K562 (cell line): Measurements from ENCODE around the gene RIN3. TPM values are rescaled to one million over a fixed set of nuclear protein-coding genes. Genes with fewer than 3 reads are reported as not detected.

ENCODE experiments used
- ATAC-seq: fragments of 200-7000 bp; cut with Tn5 transposase; 3 replicates; pipeline ENCODE4 v1.9.1; 2020; ENCODE audit warnings: moderate library complexity
- BruUV-seq: library from RNA; stranded (reverse); fragments of 400-500 nt; replicated peaks from 2 replicates; lab custom pipeline; 2021; lab: Mats Ljungman, UMichigan
- CTCF ChIA-PET: fragments of 300-600 bp; formaldehyde crosslinking; extraction: SDS; loops from one replicate; lab custom pipeline; 2021; ENCODE audit warnings: low intra/inter-chr PET ratio; lab: Yijun Ruan, JAX
- POLR2A ChIA-PET: fragments of 300-600, 350-650 bp; sonication (Branson Sonifier 250); formaldehyde crosslinking; extraction: SDS; loops from one replicate; lab custom pipeline; 2021; ENCODE audit warnings: antibody characterized with exemption, inconsistent platforms; lab: Yijun Ruan, JAX
- DNase-seq, 4 experiments: peaks; one replicate each; pipeline versions ENCODE4 v3.0.0 to v3.0.0-alpha.2; 2011 to 2018; ENCODE audit warnings: low spot score in 3 of 4, mixed read lengths in 3 of 4; ENCODE audit errors: extremely low read depth in 1 of 4
- FAIRE-seq: peaks from 2 replicates; lab custom pipeline; 2011; peaks lifted over from hg19 to GRCh38; lab: Jason Lieb, UNC
- H2AFZ ChIP-seq: 2 replicates; pipeline ENCODE4 v1.6.0; 2011; ENCODE audit warnings: low read depth, low read length, control low read depth, inconsistent platforms
- H3K27ac ChIP-seq: fragments of 200-600 bp; 3 replicates; pipeline ENCODE4 v1.8.0; 2011; ENCODE audit warnings: low read depth, mild to moderate bottlenecking, control low read depth, inconsistent platforms, low read length, moderate library complexity, mixed read lengths; ENCODE audit errors: extremely low read depth
- H3K27me3 ChIP-seq, 2 experiments: fragments of 300-600 bp in 1 of 2; 2 replicates in 1 of 2; 3 replicates in 1 of 2; pipeline versions ENCODE4 v1.6.0 to v1.8.0; 2011; ENCODE audit warnings: inconsistent platforms in 2 of 2, low read length in 2 of 2, mild to moderate bottlenecking in 1 of 2, mixed read lengths in 1 of 2, moderate library complexity in 1 of 2; ENCODE audit not compliant: control insufficient read depth in 2 of 2, insufficient read depth in 2 of 2
- H3K36me3 ChIP-seq: fragments of 300-600 bp; 3 replicates; pipeline ENCODE4 v1.8.0; 2011; ENCODE audit warnings: mild to moderate bottlenecking, low read length, inconsistent platforms; ENCODE audit not compliant: control insufficient read depth, insufficient read depth
- H3K4me1 ChIP-seq, 2 experiments: fragments of 200-600 bp in 1 of 2; replicated peaks in 1 of 2; 2 replicates in 1 of 2; 3 replicates in 1 of 2; pipeline versions ENCODE4 v1.5.1 to v1.8.0; 2011; ENCODE audit warnings: inconsistent platforms in 2 of 2, low read length in 2 of 2, mild to moderate bottlenecking in 1 of 2, mixed read lengths in 1 of 2, moderate library complexity in 1 of 2; ENCODE audit not compliant: control insufficient read depth in 2 of 2, insufficient read depth in 2 of 2
- H3K4me2 ChIP-seq: 2 replicates; pipeline ENCODE4 v1.6.1; 2011; ENCODE audit warnings: low read length, control low read depth, inconsistent platforms, mixed read lengths; ENCODE audit not compliant: insufficient read depth
- H3K4me3 ChIP-seq: fragments of 200-600 bp; sonication (generic), shearing (Covaris generic); 2 replicates; pipeline ENCODE4 v1.5.1; 2016; ENCODE audit warnings: control low read depth, inconsistent platforms
- H3K79me2 ChIP-seq: fragments of 200-600 bp; 3 replicates; pipeline ENCODE4 v1.8.0; 2011; ENCODE audit warnings: low read length, inconsistent platforms; ENCODE audit not compliant: control insufficient read depth, insufficient read depth
- H3K9ac ChIP-seq, 2 experiments: 2 replicates each; pipeline versions ENCODE4 v1.6.0 to v1.6.1; 2011; ENCODE audit warnings: low read depth in 2 of 2, low read length in 2 of 2, control low read depth in 1 of 2, inconsistent platforms in 1 of 2, mild to moderate bottlenecking in 1 of 2, mixed read lengths in 1 of 2; ENCODE audit not compliant: insufficient read depth in 1 of 2
- H3K9me1 ChIP-seq: one replicate; pipeline ENCODE4 v1.6.0; 2011; ENCODE audit warnings: inconsistent platforms, mild to moderate bottlenecking, low read length, moderate library complexity; ENCODE audit not compliant: control insufficient read depth, insufficient read depth
- H3K9me3 ChIP-seq: replicated peaks from 2 replicates; pipeline ENCODE4 v1.5.1; 2011; ENCODE audit warnings: low read depth, low read length, inconsistent platforms; ENCODE audit not compliant: control insufficient read depth, insufficient read depth
- H4K20me1 ChIP-seq: replicated peaks from 2 replicates; pipeline ENCODE4 v1.6.1; 2011; ENCODE audit warnings: low read length, inconsistent platforms, mixed read lengths; ENCODE audit not compliant: control insufficient read depth, insufficient read depth
- ASH1L ChIP-seq: fragments of 450-650 bp; IDR thresholded peaks from 2 replicates; pipeline ENCODE4 v1.6.1; 2018; ENCODE audit warnings: borderline replicate concordance, mild to moderate bottlenecking, low read depth; ENCODE audit not compliant: partially characterized antibody
- CREB3L1 ChIP-seq: fragments of 450-650 bp; IDR thresholded peaks from 2 replicates; pipeline ENCODE4 v1.6.1; 2014; ENCODE audit warnings: low read depth, mild to moderate bottlenecking, moderate library complexity, borderline replicate concordance
- ETV5 ChIP-seq: sonication (generic); formaldehyde crosslinking; IDR thresholded peaks from 2 replicates; pipeline ENCODE4 v1.4.0; 2020; ENCODE audit warnings: low read depth, mild to moderate bottlenecking, missing genetic modification reagents
- FUS ChIP-seq: fragments of 200-400 bp; formaldehyde crosslinking; optimal IDR thresholded peaks from 2 replicates; pipeline ENCODE3; 2017; ENCODE audit warnings: low read depth, low read length
- KDM5B ChIP-seq: fragments of 200-600 bp; sonication (generic); IDR thresholded peaks from 2 replicates; pipeline ENCODE4 v1.6.1; 2012; ENCODE audit warnings: low read depth, mild to moderate bottlenecking, moderate library complexity, low read length, control low read depth, inconsistent platforms; ENCODE audit not compliant: insufficient replicate concordance
- LEF1 ChIP-seq: fragments of 450-650 bp; IDR thresholded peaks from 2 replicates; pipeline ENCODE4 v1.6.1; 2016; ENCODE audit warnings: mild to moderate bottlenecking
- MYNN ChIP-seq, 2 experiments: sonication (generic); formaldehyde crosslinking in 1 of 2; IDR thresholded peaks; 2 replicates each; pipeline versions ENCODE4 v1.5.0 to v1.6.1; 2016 to 2020; ENCODE audit warnings: antibody characterized with exemption in 1 of 2, missing genetic modification reagents in 1 of 2
- SIRT6 ChIP-seq: IDR thresholded peaks from one replicate; pipeline ENCODE4 v1.6.1; 2012; ENCODE audit warnings: low read depth, mild to moderate bottlenecking, control low read depth, inconsistent platforms, low read length, moderate library complexity
- SMAD3 ChIP-seq: fragments of 450-650 bp; formaldehyde crosslinking; conservative IDR thresholded peaks from 2 replicates; pipeline ENCODE4 v1.4.0; 2020; ENCODE audit warnings: mild to moderate bottlenecking
- ZNF311 ChIP-seq: fragments of 250-450 bp; sonication (Bioruptor Pico); IDR thresholded peaks from 2 replicates; pipeline ENCODE4 v1.4.0; 2020; ENCODE audit warnings: mild to moderate bottlenecking, moderate library complexity
- ZNF347 ChIP-seq: fragments of 450-650 bp; formaldehyde crosslinking; IDR thresholded peaks from 2 replicates; pipeline ENCODE4 v1.4.0; 2020; ENCODE audit warnings: low read depth, mild to moderate bottlenecking, moderate library complexity
- WGBS: fragments of 100-300 bp; shearing (Covaris generic); methylation state at CpG from one replicate; pipeline ENCODE4 v1.1.6; 2016; ENCODE audit warnings: low coverage, mixed read lengths; ENCODE audit not compliant: insufficient coverage; ENCODE audit errors: missing lambda C conversion rate; 5-methylcytosine and 5-hydroxymethylcytosine counted together
- in situ Hi-C: fragments of 300-500 bp; cut with MboI; formaldehyde crosslinking; loops from 4 replicates; pipeline ENCODE4 v1.15.0; 2018; ENCODE audit warnings: inconsistent platforms, mixed read lengths
- intact Hi-C: fragments of 100-400 bp; cut with micrococcal nuclease; formaldehyde crosslinking; loops from 2 replicates; pipeline ENCODE4 v1.14.2; 2022
- polyA plus RNA-seq, 8 experiments: library from polyadenylated mRNA; depleted of rRNA in 4 of 8; stranded (reverse) in 5 of 8; unstranded in 3 of 8; fragments of >200 nt; fragmentation: Nextera tagmentation in 2 of 8; fragmentation: Illumina TruSeq in 1 of 8; extraction: Ambion mirVana in 2 of 8; extraction: Trizol in 1 of 8; gene quantifications; 2 replicates each; pipeline versions ENCODE4 v1.2.1 to v1.2.3, GENCODE V29; 2011 to 2014; ENCODE audit warnings: inconsistent platforms in 1 of 8, missing spikeins in 1 of 8
- total RNA-seq, 7 experiments: library from RNA; depleted of rRNA in 6 of 7; stranded (reverse); fragments of >200 nt in 6 of 7; fragmentation: Illumina TruSeq in 2 of 7; extraction: Trizol in 2 of 7; gene quantifications; 2 replicates each; pipeline versions ENCODE4 v1.2.1 to v1.2.3, GENCODE V29; 2011 to 2021; ENCODE audit warnings: low replicate concordance in 1 of 7
- TF ChIP-seq, protein P1 (sequence below), 2 experiments: fragments of 150-350 bp in 1 of 2; IDR thresholded peaks; 2 replicates each; pipeline ENCODE4 v1.6.1; 2012 to 2016; ENCODE audit warnings: low read depth in 2 of 2, low read length in 2 of 2, mild to moderate bottlenecking in 1 of 2, moderate library complexity in 1 of 2

The RIN3 gene
- total and polyA plus RNA-seq, 9 of the 15 experiments (the other 6 are each of a cell fraction or from before 2014, with no cell fraction given): 0.01 to 0.49 (median 0.08) TPM; not detected in 5

DNA sequence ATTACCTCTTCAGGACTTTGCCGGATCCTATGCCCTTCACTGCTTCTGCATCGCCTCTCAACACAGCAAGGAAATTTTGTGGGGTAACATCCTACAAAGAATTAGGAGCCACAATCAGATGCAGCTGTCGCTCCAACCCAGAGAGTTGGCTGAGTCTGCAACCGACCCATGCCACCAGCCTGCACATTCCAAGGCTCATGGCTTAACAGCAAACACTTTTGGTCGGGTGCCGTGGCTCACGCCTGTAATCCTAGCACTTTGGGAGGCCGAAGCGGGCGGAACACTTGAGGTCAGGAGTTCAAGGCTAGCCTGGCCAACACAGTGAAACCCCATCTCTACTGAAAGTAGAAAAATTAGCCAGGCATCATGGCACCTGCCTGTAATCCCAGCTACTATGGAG is 202.6 kb downstream of the RIN3 start:
- CTCF ChIA-PET: interaction anchor here (1.3 to 3.3 kb wide), 2 partner anchors 68 to 503 kb away, joined by 4 to 27 read pairs; no protein-coding TSS in a partner anchor
- no peak overlapping the region for H3K9ac ChIP-seq
- no peaks in the 10 kb centered on the region for H3K9me3 ChIP-seq
- H3K4me1 ChIP-seq: no peaks in the 10 kb centered on the region; a peak in 1 of 5 replicates
- no peaks in the 10 kb centered on the region for H3K9me1 ChIP-seq
- H3K36me3 ChIP-seq: no peaks in the 10 kb centered on the region
- BruUV-seq: no TSS peak
- H3K27me3 ChIP-seq: peaks cover 2 to 31% of the 10 kb centered on the region in 2 experiments; a peak in 4 of 5 replicates
- ATAC-seq: no peak
- no peak for DNase-seq
- H3K4me2 ChIP-seq: no peak overlapping the region
- intact Hi-C loops (no loop called here), in situ Hi-C loops (no loop called here)
- FAIRE-seq: no peak
- no peaks in the 10 kb centered on the region for H3K79me2 ChIP-seq
- H3K27ac ChIP-seq: no peak overlapping the region
- H4K20me1 ChIP-seq: no peaks in the 10 kb centered on the region
- H2AFZ ChIP-seq: no peak overlapping the region
- H3K4me3 ChIP-seq: no peak overlapping the region
- 8% methylated on average over 10 of the region's 10 CpGs for WGBS
- POLR2A ChIA-PET: no interaction called here
- no peak for TF ChIP-seq ZNF347
- no peak for TF ChIP-seq SIRT6
- TF ChIP-seq ZNF311: no peak
- TF ChIP-seq CREB3L1: no peak
- TF ChIP-seq KDM5B: no peak
- TF ChIP-seq SMAD3 (CRISPR knock-in tag): no peak
- no peak for TF ChIP-seq MYNN (IDR thresholded peaks at IDR 0.05)
- no peak for TF ChIP-seq MYNN (CRISPR knock-in tag; IDR thresholded peaks at IDR 0.05)
- TF ChIP-seq, protein P1, sequence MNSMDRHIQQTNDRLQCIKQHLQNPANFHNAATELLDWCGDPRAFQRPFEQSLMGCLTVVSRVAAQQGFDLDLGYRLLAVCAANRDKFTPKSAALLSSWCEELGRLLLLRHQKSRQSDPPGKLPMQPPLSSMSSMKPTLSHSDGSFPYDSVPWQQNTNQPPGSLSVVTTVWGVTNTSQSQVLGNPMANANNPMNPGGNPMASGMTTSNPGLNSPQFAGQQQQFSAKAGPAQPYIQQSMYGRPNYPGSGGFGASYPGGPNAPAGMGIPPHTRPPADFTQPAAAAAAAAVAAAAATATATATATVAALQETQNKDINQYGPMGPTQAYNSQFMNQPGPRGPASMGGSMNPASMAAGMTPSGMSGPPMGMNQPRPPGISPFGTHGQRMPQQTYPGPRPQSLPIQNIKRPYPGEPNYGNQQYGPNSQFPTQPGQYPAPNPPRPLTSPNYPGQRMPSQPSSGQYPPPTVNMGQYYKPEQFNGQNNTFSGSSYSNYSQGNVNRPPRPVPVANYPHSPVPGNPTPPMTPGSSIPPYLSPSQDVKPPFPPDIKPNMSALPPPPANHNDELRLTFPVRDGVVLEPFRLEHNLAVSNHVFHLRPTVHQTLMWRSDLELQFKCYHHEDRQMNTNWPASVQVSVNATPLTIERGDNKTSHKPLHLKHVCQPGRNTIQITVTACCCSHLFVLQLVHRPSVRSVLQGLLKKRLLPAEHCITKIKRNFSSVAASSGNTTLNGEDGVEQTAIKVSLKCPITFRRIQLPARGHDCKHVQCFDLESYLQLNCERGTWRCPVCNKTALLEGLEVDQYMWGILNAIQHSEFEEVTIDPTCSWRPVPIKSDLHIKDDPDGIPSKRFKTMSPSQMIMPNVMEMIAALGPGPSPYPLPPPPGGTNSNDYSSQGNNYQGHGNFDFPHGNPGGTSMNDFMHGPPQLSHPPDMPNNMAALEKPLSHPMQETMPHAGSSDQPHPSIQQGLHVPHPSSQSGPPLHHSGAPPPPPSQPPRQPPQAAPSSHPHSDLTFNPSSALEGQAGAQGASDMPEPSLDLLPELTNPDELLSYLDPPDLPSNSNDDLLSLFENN (IDR thresholded peaks at IDR 0.05; ENCODE audit: low read depth in 2 of 2, low read length in 2 of 2): no peak
- no peak for TF ChIP-seq FUS
- no peak for TF ChIP-seq LEF1
- no peak for TF ChIP-seq ETV5 (CRISPR knock-in tag)
- no peak for TF ChIP-seq ASH1L
